Peyer's patch (tissue), 4 donors: ENCODE measurements around the gene CYP19A1.

Source experiments
- CTCF ChIP-seq, 6 experiments: fragments of 450-650 bp in 4 of 6; fragments of 200-600 bp in 2 of 6; sonication (generic) in 1 of 6; IDR thresholded peaks; one replicate each; pipeline ENCODE4 v1.5.1; 2017 to 2019; ENCODE audit warnings: antibody characterized with exemption in 6 of 6, mild to moderate bottlenecking in 3 of 6, moderate library complexity in 1 of 6
- POLR2A ChIP-seq, 2 donors: fragments of 450-650 bp; IDR thresholded peaks; one replicate each; pipeline ENCODE4 v1.5.1; 2017; ENCODE audit warnings: antibody characterized with exemption in 2 of 2, mild to moderate bottlenecking in 2 of 2, moderate library complexity in 2 of 2

GRCh38 chr15:51335538-51336410 is 2.6 kb downstream of the CYP19A1 start:
- TF ChIP-seq CTCF (IDR thresholded peaks at IDR 0.05): peak in 1 of 6 experiments; percentile 5
- no peak for TF ChIP-seq POLR2A (IDR thresholded peaks at IDR 0.05)
